Right ventricle myocardium inferior (tissue), 1 donor: ENCODE measurements around the gene PLEKHD1. TPM values are rescaled to one million over a fixed set of nuclear protein-coding genes. Genes with fewer than 3 reads are reported as not detected.
"Not testable (repeated sequence)": the region's sequence is repeated elsewhere in the genome, so short reads cannot be mapped to it uniquely, and the experiment has no call there.

Source experiments
- ATAC-seq: fragments of 200-7000 bp; cut with Tn5 transposase; one replicate; pipeline ENCODE4 v1.9.1; 2020; ENCODE audit warnings: mild to moderate bottlenecking, moderate library complexity
- DNase-seq: peaks from one replicate; pipeline ENCODE4 v3.0.0; 2021; ENCODE audit errors: missing footprints
- intact Hi-C: fragments of 100-400 bp; cut with DNase I; formaldehyde crosslinking; loops from one replicate; pipeline ENCODE4 v1.11.0; 2022
- long read RNA-seq: library from polyadenylated mRNA; unstranded; transcript quantifications from one replicate; pipeline ENCODE4 v2.0.0, GENCODE V29; 2021
- total RNA-seq: library from RNA; stranded (reverse); fragmentation: NEBNext Ultra II Directional; extraction: Animal tissue kit (Norgen Biotek cat#: 25700); gene quantifications from one replicate; pipeline ENCODE4 v1.2.1, GENCODE V29; 2021
- donor health status: DM: no; HTN: yes; CAD: no; lungs with severe emphysema.

The PLEKHD1 gene
- 0.32 TPM for total RNA-seq
- long read RNA-seq = 0 reads

- DNase-seq (no peak), ATAC-seq (peak; percentile 33)
- intact Hi-C loops = no loop called here
Measured at GRCh38 chr14:69484444-69485314, at the start of gene PLEKHD1. Gene PLEKHD1, plus strand, starts transcription at chr14:69484728. Its CDS starts 238 bp downstream, at chr14:69484966.

- intact Hi-C loops = no loop called here
- ATAC-seq (no peak), DNase-seq (no peak)
Measured at GRCh38 chr14:69439521-69440270, 44.8 kb upstream of the PLEKHD1 start.

GRCh38 chr14:69441948-69442347 lies 42.6 kb upstream of the PLEKHD1 start:
- ATAC-seq = no peak
- DNase-seq = no peak
- intact Hi-C loops = no loop called here

DNA sequence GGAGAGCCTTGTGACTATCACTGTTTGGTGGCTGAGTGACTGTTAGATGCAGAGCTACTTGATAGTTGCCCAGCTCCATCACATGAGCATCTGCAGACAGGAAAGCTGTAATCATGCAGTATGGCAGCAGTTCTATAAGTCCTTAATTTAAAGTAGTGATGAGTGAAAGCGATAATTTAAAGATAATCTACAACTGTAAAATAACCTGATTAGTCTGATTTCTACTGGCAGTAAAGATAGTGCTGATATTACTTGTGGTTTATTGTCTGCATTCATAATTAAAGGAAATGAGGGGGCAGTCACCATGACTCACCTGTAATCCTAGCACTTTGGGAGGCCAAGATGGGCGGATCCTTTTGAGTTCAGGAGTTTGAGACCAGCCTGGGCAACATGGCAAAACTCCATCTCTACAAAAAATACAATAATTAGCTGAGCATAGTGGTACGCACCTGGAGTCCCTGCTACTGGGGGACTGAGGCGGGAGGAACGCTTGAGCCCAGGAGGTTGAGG lies 41.2 kb upstream of the PLEKHD1 start:
- intact Hi-C loops = no loop called here
- DNase-seq = no peak
- no peak for ATAC-seq

DNA sequence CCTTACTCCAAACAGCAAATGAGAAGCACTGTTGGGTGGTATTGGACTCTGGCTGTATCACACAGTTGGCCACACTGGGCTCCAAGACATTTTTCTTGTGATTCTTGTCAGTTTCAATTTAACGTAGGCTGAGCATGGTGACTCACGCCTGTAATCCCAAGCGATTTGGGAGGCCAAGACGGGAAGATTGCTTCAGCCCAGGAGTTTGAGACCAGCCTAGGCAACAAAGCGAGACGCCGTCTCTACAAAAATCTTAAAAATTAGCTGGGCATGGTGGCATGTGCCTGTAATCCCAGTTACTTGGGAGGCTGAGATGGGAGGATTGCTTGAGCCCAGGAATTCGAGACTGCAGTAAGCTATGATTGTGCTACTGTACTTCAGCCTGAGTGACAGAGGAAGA lies 35.3 kb upstream of the PLEKHD1 start:
- intact Hi-C loops = no loop called here
- no peak for ATAC-seq
- DNase-seq = no peak

DNA sequence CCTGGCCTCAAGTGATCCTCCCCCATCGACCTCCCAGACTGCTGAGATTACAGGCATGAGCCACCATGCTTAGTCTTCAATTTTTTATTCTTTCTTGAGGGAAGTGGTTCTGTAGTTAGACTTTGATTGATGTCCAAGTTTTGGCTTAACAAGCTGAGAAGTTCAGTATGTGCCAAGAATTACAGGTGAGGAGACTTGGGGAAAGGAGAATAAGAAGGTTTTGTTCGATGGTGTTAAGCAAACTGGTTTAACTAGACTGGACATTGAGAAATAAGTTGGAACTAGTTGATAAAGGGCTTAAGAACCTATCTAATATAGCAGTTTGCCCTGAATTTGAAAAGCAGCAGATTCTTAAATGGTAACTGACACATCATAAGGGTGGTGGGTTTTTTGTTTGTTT lies 32.6 kb upstream of the PLEKHD1 start:
- ATAC-seq = no peak
- no peak for DNase-seq
- intact Hi-C loops = no loop called here

DNA sequence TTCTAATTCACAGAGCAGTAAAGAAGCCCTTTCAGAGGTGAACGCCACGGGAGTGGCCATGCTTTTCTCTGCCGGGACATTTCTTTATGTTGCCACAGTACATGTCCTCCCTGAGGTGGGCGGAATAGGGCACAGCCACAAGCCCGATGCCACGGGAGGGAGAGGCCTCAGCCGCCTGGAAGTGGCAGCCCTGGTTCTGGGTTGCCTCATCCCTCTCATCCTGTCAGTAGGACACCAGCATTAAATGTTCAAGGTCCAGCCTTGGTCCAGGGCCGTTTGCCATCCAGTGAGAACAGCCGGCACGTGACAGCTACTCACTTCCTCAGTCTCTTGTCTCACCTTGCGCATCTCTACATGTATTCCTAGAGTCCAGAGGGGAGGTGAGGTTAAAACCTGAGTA lies 26.2 kb upstream of the PLEKHD1 start:
- intact Hi-C loops = no loop called here
- no peak for ATAC-seq
- no peak for DNase-seq

DNA sequence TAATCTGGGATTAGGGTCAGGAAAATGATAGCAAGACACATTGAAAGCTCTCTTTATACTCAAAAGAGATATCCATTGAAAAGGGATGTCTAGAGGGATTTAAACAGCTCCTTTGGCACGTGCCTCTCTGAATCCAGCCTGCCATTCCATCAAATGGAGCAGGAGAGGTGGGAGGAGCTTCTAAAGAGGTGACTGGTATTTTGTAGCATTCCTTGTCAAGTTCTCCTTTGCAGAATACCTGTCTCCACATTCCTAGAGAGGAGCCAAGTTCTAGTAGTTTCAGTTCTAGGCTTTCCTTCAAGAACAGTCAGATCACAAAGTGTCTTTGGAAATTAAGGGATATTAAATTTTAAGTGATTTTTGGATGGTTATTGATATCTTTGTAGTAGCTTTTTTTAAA lies 25.4 kb upstream of the PLEKHD1 start:
- ATAC-seq = no peak
- intact Hi-C loops = no loop called here
- no peak for DNase-seq

- intact Hi-C loops = loop anchor here (1.0 kb wide), 2 partner anchors 218 to 331 kb away; no protein-coding TSS in a partner anchor
- DNase-seq = no peak
- ATAC-seq = peak; percentile 79
Measured at GRCh38 chr14:69460093-69460701, 24.3 kb upstream of the PLEKHD1 start.

GRCh38 chr14:69464379-69464778 lies 20.1 kb upstream of the PLEKHD1 start:
- no peak for DNase-seq
- intact Hi-C loops = no loop called here
- no peak for ATAC-seq

DNA sequence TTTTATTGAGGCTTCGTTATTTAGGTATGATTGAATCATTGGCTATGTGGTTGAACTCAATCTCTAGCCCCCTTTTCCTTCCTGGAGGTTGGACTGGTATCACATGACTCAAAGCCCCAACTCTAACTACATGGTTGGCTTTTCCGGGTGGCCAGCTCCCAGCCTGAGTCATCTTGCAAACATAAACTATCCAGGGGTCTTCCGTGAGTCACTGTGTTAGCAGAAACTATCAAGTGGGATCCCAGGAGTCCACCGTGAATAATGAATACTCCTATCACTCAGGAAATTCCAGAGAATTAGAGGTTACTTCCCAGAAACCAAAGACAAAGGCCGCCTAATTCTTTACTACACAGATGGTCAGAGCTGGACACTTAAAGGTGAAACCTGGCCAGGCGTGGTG lies 19.7 kb upstream of the PLEKHD1 start:
- intact Hi-C loops = no loop called here
- no peak for ATAC-seq
- no peak for DNase-seq

GRCh38 chr14:69468949-69469348 lies 15.6 kb upstream of the PLEKHD1 start:
- DNase-seq = no peak
- ATAC-seq = no peak
- intact Hi-C loops = no loop called here

DNA sequence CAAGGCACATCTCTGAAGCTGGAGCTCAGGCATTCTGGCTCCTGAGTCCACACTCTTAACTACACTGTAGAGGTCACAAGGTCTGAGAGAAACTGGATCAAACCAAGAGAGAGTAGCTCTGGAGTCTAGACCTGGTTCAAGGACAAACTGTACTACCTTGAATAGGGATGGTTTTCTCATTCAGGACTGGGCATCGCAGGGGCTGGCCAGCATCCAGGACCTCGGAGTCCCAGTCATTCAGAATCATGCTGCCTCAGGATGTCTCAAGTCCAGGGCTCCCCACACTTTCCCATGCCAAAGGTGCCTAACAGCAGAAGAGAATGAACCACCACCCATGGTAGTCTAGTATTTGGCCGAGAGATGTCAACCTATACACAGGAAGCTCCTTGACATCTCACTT lies 13.1 kb upstream of the PLEKHD1 start:
- intact Hi-C loops = no loop called here
- ATAC-seq = no peak
- no peak for DNase-seq

GRCh38 chr14:69471916-69472315 lies 12.6 kb upstream of the PLEKHD1 start:
- ATAC-seq (no peak), DNase-seq (no peak)
- intact Hi-C loops = no loop called here

- DNase-seq (no peak), ATAC-seq (no peak)
- intact Hi-C loops = no loop called here
Measured at GRCh38 chr14:69473260-69473659, 11.3 kb upstream of the PLEKHD1 start.

DNA sequence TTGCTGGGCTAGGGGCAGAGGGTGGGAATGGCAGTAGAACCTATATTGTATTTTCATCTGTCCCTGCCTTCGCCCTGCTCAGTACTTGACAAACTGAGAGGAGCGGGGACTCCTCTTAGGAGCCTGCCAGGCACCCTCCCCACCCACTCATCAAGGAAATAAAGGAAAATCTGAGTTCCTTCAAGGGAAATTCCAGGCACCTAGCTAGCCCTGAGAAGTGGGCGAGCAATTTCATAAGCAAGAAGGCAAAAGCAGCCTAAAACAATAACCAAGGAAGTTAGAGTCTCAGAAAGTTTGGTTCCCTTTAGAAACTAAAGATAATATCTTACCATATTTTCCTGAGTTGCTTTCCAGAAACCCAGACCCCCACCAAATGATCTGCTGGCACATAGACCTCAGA lies 10.6 kb upstream of the PLEKHD1 start:
- DNase-seq (no peak), ATAC-seq (no peak)
- intact Hi-C loops = no loop called here

GRCh38 chr14:69475194-69475818 lies 9.2 kb upstream of the PLEKHD1 start:
- no peak for ATAC-seq
- intact Hi-C loops = no loop called here
- DNase-seq = no peak

DNA sequence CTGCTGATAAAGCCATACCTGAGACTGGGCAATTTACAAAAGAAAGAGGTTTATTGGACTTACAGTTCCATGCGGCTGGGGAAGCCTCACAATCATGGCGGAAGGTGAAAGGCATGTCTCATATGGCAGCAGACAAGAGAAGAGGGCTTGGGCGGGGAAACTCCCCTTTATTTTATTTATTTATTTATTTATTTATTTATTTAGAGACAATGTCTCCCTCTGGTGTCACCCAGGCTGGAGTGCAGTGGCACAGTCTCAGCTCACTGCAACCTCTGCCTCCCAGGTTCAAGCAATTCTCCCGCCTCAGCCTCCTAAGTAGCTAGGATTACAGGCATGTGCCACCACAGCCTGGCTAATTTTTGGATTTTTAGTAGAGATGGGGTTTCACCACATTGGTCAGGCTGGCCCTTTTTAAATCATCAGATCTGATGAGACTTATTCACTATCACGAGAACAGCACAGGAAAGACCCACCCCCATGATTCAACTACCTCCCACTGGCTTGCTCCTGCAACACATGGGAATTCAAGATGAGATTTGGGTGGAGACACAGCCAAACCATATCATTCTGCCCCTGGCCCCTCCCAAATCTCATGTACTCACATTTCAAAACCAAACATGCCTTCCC lies 7.6 kb upstream of the PLEKHD1 start:
- ATAC-seq, intact Hi-C loops, DNase-seq: not testable (repeated sequence)

DNA sequence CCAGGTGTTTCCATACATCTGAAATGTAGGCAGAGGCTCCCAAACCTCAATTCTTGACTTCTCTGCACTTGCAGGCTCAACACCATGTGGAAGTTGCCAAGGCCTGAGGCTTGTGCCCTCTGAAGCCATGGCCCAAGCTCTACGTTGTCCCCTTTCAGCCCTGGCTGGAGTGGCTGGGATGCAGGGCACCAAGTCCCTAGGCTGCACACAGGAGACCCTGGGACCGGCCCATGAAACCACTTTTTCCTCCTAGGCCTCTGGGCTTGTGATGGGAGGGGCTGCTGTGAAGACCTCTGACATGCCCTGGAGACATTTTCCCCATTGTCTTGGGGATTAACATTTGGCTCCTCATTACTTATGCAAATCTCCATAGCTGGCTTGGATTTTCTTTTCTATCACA lies 6.5 kb upstream of the PLEKHD1 start:
- ATAC-seq, DNase-seq, intact Hi-C loops: not testable (repeated sequence)
